Eye (tissue), 1 donor: ENCODE measurements around the gene IQSEC3.

Source experiments
- DNase-seq: peaks from one replicate; pipeline ENCODE4 v3.0.0-alpha.2; 2015

Gene IQSEC3

GRCh38 chr12:168763-169525 is 102.4 kb downstream of the IQSEC3 start:
- peak; percentile 56 for DNase-seq

GRCh38 chr12:169528-170370 is 103.2 kb downstream of the IQSEC3 start:
- DNase-seq, result no peak

GRCh38 chr12:170371-171225 is 104.0 kb downstream of the IQSEC3 start:
- no peak for DNase-seq

GRCh38 chr12:171276-171675 is 104.7 kb downstream of the IQSEC3 start:
- DNase-seq, result no peak

- DNase-seq, result no peak
These were observed 105.4 kb downstream of the IQSEC3 start for GRCh38 chr12:171743-172676.

- no peak for DNase-seq
These were observed 106.2 kb downstream of the IQSEC3 start for GRCh38 chr12:172732-173161.

- no peak for DNase-seq
These were observed 107.6 kb downstream of the IQSEC3 start for GRCh38 chr12:174124-174523.

- no peak for DNase-seq
These were observed 108.0 kb downstream of the IQSEC3 start for GRCh38 chr12:174596-174995.

GRCh38 chr12:175250-175649 is 108.7 kb downstream of the IQSEC3 start:
- no peak for DNase-seq

- DNase-seq, result no peak
These were observed 109.2 kb downstream of the IQSEC3 start for GRCh38 chr12:175759-176158.

- DNase-seq, result peak; percentile 73
These were observed 110.0 kb downstream of the IQSEC3 start for GRCh38 chr12:176321-177181.

- no peak for DNase-seq
These were observed 110.9 kb downstream of the IQSEC3 start for GRCh38 chr12:177336-177979.

- no peak for DNase-seq
These were observed 111.6 kb downstream of the IQSEC3 start for GRCh38 chr12:177980-178828.

- no peak for DNase-seq
These were observed 112.2 kb downstream of the IQSEC3 start for GRCh38 chr12:178829-179109.

GRCh38 chr12:179131-179884 is 112.7 kb downstream of the IQSEC3 start:
- no peak for DNase-seq

GRCh38 chr12:179885-180284 is 113.3 kb downstream of the IQSEC3 start:
- no peak for DNase-seq

- DNase-seq, result no peak
These were observed 113.9 kb downstream of the IQSEC3 start for GRCh38 chr12:180445-180844.

- DNase-seq, result no peak
These were observed 115.4 kb downstream of the IQSEC3 start for GRCh38 chr12:181921-182320.

- DNase-seq, result no peak
These were observed 115.9 kb downstream of the IQSEC3 start for GRCh38 chr12:182381-182892.
